ENCODE data around the gene C1QTNF4.

The C1QTNF4 gene

DNA sequence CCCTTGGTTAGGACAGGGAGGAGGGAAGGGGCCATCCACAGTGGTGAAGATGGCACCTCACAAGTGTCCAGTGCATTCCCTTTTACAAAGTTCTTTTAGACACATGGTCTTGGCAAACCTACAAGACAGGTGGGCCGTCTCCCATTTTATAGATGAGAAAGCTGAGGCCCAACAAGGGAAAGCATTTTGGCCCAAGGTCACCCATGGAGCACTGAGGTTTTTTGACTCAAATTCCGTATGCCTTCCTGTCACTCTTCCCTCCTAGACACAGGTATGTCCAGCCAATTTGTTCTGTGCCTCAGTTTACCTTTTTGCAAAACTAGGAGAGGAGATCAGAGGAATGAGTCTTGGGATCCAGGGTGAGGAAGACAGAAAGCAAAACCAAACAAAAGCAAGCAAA lies 1.2 kb downstream of the C1QTNF4 start:
- no peak for DNase-seq

DNA sequence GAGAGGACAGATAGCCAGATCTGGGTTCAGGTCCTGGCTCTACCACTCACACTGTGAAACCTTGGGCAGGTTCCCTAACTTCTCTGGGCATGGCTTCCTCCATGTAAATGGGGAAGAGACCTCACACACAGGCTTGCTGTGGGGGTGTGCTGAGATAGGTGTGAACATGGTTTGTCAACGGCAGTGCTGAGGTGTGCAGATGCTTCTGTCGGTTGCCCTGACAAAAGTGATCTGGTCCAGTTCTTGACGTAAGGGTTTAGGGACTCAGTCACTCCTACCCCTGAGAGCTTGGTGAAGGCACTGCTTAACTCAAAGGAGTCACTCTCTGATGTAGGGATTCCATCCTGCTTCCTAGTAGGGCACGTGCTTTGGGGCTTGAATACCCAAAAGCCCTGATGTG lies 2.0 kb downstream of the C1QTNF4 start:
- DNase-seq, result no peak

GRCh38 chr11:47591764-47592163 lies 2.4 kb downstream of the C1QTNF4 start:
- DNase-seq, result no peak

DNA sequence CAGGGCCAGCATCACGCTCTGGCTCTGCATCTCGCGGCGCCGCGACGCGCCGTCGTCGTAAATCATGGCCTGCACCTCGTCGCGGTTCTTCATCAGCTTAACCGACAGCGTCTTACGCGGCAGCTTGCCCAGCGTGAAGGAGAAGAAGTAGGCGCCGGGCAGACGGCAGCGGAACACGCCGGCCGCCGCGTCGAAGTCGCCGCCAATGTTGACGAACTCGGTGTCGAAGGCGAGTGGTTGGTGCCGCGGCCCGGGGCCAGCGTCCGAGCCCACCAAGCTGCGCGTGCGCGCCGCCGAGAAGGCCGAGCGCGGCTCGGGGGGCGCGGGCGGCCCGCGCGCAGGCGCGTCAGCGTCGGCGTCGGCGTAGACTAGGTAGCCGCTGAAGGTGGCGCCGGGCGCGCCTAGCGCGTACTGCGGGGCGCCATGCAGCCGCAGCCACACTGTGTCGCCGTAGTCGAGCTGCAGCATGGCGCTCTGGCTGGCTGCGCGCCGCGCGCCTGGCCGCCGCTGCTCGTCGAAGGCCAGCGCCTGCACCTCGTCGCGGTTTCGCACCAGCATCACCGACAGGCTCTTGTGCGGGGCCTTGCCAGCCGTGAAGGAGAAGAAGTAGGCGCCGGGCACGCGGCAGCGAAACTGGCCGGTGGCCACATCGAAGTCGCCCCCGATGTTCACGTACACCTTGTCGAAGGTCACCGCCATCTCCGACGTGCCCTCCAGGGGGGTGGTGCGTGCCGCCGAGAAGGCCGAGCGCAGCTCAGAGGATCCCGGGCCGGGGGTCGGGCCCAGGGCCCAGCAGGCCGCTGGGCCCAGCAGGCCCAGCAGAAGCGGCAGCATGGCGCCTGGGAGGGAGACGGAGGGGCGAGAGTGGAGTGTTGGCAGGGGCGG lies 4.0 kb downstream of the C1QTNF4 start:
- DNase-seq, result no peak

- DNase-seq, result no peak
Observed at GRCh38 chr11:47589584-47589976, 4.6 kb downstream of the C1QTNF4 start.

GRCh38 chr11:47589118-47589517 lies 5.1 kb downstream of the C1QTNF4 start:
- no peak for DNase-seq

GRCh38 chr11:47587723-47588326 lies 6.4 kb downstream of the C1QTNF4 start:
- DNase-seq, result no peak

DNA sequence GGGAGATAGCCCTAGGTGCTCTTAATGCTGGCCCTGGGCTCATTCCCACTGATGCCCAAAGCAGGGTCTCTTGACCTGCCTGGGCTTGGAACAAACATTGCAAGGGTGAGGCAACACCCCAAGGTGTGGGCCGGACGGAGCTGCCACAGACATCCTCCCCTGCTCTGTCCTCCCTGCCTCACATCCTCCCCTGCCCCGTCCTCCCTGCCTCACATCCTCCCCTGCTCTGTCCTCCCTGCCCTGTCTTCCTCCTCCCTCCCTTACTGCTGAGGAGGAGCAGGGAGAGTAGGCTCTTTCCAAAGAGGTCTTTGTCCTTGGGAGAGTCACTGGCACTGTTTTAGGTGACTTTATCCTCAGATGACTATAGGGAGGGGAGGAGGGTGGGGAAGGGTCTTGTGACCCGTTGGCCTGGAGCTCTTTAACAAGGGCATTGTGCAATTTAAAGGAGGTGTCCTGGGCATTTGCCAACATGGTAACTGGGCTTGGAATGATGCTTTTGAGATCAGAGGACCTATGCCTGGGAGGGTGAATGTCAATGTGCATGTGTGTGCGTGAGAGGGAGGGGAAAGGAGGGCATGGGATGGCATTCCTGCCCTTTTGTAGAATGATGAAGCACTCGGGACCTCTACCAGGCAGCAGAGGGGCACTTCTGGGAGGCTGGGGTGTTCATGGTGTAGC lies 7.0 kb downstream of the C1QTNF4 start:
- DNase-seq, result no peak

DNA sequence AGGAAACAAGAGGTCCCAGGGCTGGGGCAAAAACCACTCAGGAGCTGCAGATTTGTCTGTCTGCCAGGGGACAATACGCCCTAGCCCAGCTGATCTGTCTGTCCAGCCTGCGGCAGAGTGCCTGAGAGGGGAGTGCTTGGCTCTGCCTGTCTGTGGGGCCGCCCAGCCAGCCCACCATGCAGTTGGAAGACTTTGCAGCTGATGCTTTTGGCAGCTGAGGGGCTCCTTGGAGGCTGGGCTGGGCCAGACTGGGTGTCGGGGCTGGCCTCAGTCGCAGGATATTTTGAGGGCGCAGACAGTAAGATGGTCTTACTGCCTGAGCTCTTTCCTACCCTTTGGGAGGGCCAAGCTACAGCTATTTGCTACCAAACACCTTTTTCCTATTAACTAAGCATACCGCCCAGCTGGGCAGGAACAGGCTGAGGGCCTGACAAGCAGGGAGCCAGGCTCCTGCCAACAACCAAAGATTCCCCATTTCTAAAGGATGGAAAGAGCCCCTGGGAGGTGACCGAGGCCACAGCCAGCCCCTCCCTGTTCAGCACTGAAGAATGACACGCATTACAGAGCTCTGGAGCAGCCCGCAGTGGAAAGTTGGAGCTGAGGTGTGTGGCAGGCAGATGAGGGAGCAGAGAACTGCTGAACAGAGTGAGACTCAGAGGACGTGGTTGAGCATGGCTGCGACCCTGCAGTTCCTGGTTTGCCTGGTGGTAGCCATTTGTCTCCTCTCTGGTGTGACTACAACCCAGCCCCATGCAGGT lies 7.9 kb downstream of the C1QTNF4 start, which contains the start of gene FAM180B:
FAM180B (plus strand) TSS at position 581 of the 758 bp plus-strand sequence; CDS start at position 672, 91 bp downstream.
- no peak for DNase-seq

GRCh38 chr11:47583844-47584243 lies 10.4 kb downstream of the C1QTNF4 start:
- DNase-seq, result no peak

GRCh38 chr11:47578524-47579494 lies 15.4 kb downstream of the C1QTNF4 start, which contains the start of the genes KBTBD4 and NDUFS3:
Gene KBTBD4 (minus strand): TSS chr11:47578970. CDS start chr11:47578951, 19 bp downstream.
Gene NDUFS3 (plus strand): TSS chr11:47579074. CDS start chr11:47579092, 18 bp downstream.
- DNase-seq, result peak; percentile 93 to 96

GRCh38 chr11:47577460-47578041 lies 16.7 kb downstream of the C1QTNF4 start:
- no peak for DNase-seq

GRCh38 chr11:47573321-47573720 lies 20.9 kb downstream of the C1QTNF4 start:
- DNase-seq, result no peak

DNA sequence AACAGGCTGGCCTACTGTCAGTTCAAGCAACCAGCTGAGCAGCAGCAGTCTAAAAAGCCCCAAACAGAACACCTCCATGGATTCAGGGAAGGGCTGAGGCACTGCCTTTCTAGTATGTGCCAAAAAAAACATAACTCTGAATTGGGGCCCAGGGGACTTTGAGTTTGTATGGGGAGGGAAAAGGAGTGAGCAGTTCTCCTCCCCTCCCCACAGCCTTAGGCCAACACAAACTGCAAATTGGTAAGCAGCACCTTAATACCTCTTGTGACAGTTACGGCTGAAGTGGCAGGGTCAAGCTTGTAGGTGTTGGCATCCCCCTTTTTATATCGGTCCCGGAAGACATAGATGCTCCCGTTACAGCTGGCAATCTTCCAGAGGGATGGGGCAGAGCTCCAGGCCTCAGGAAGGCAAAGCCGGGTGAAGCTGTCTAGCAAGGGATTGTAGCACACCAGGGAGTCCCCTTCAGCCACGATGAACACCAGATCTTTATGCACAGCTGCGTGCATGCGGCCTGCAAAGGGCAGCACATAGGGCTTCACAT lies 21.4 kb downstream of the C1QTNF4 start:
- peak in 1 of 2 experiments; percentile 77 for DNase-seq

GRCh38 chr11:47571895-47572294 lies 22.3 kb downstream of the C1QTNF4 start:
- DNase-seq, result no peak

GRCh38 chr11:47571357-47571729 lies 22.9 kb downstream of the C1QTNF4 start:
- DNase-seq, result no peak

GRCh38 chr11:47570651-47571356 lies 23.4 kb downstream of the C1QTNF4 start:
- DNase-seq, result no peak

GRCh38 chr11:47569646-47570045 lies 24.6 kb downstream of the C1QTNF4 start:
- DNase-seq, result no peak

DNA sequence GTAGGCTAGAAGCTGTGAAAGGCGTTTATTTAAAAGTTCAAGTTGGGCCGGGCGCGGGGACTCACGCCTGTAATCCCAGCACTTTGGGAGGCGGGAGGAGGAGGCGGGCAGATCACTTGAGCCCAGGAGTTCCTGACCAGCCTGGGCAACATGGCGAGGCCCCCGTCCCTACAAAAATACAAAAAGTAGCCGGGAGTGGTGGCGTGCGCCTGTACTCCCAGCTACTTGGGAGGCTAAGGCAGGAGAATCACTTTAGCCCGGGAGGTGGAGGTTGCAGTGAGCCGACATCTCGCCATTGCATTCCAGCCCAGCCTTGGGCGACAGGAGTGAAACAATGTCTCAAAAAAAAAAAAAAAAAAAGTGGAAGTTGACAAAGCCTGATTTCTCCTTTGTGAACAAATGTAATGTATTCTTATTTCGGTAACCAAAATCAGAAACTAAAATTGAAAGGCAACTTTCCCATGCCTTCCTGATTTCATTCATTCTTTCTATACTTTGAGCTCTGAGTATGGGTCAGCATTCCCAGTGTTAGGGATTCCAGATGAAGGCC lies 28.0 kb downstream of the C1QTNF4 start:
- DNase-seq, result no peak
